ENCODE data around the gene DAB2IP.

GRCh38 chr9:121725008-121725775 lies 73.8 kb downstream of the DAB2IP start:
- TF ChIP-seq BHLHE40 (IDR thresholded peaks at IDR 0.05; ENCODE audit: borderline replicate concordance): no peak
- no peak for TF ChIP-seq SP1 (IDR thresholded peaks at IDR 0.05)
- no peak for TF ChIP-seq CTBP1 (IDR thresholded peaks at IDR 0.05; ENCODE audit: borderline replicate concordance)
- TF ChIP-seq FOXK2 (IDR thresholded peaks at IDR 0.05): no peak
- no peak for TF ChIP-seq FOXM1 (IDR thresholded peaks at IDR 0.05; ENCODE audit: borderline replicate concordance)
- no peak for TF ChIP-seq NFRKB (IDR thresholded peaks at IDR 0.05)
- TF ChIP-seq ZNF384 (IDR thresholded peaks at IDR 0.05): no peak
